Occipital lobe (tissue), 2 donors: Measurements from ENCODE around the gene CENPV. TPM values are rescaled to one million over a fixed set of nuclear protein-coding genes. Genes with fewer than 3 reads are reported as not detected.
"Not testable (repeated sequence)": the region's sequence is repeated elsewhere in the genome, so short reads cannot be mapped to it uniquely, and the experiment has no call there.

ENCODE experiments used
- DNase-seq: peaks from one replicate; lab custom pipeline; 2025; lab: John Stamatoyannopoulos, UW
- total RNA-seq: library from RNA; depleted of rRNA; stranded (reverse); fragments of >200 nt; gene quantifications from one replicate; pipeline ENCODE4 v1.2.3, GENCODE V29; 2014

The CENPV gene
- total RNA-seq, 1 donor from 2014 or later, result 95.5 TPM

DNA sequence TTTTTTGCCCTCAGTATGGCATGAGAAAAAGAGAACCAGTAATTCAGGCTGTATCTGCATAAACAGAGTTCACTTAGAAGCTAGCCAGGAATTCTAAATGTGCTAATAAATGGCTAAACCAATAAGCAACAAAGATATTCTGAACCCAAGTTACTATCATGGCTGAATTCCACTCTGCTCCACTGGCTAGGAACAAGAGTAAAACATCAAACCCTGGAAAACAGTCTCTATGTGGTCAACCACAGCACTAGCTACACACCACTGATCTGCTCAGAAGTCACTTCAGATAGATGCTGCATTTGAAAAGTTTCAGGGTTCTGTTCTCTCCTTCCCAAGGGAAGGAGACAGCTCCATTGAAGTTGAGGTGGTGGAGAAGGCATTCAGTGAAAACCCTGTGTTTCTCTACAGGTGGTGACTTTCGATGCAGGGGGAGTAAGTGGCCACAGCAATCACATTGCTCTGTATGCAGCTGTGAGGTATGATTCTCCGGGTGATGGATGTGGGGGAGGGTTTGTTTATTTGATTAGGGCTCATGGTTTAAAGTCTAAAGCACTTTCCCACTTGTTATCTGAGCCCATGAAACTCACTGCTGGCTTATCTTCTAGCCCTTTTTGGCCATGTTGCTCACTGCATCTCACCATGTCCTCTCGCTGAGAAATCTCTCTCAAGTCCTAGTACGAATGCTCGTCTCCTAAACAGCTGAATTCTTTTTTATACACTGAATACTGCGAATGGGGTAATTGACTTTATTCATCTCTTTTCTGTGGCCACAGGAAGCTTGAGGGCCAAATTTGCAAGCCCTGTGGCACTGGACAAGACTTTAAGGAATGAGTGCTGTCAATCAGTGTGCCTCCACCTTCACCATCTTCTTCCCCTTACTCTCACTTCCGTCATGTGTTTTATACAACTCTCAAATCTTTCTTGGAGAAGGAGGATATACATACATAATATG is 39.9 kb downstream of the CENPV start:
- no peak for DNase-seq

DNA sequence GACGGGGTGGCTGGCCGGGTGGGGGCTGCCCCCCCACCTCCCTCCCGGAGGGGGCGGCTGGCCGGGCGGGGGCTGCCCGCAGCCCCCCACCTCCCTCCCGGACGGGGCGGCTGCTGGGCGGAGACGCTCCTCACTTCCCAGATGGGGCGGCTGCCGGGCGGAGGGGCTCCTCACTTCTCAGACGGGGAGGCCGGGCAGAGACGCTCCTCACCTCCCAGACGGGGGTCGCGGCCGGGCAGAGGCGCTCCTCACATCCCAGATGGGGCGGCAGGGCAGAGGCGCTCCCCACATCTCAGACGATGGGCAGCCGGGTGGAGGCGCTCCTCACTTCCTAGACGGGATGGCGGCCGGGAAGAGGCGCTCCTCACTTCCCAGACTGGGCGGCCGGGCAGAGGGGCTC is 41.2 kb downstream of the CENPV start:
- DNase-seq, result not testable (repeated sequence)

- DNase-seq, result no peak
Measured at GRCh38 chr17:16306211-16306610, 47.1 kb downstream of the CENPV start.

DNA sequence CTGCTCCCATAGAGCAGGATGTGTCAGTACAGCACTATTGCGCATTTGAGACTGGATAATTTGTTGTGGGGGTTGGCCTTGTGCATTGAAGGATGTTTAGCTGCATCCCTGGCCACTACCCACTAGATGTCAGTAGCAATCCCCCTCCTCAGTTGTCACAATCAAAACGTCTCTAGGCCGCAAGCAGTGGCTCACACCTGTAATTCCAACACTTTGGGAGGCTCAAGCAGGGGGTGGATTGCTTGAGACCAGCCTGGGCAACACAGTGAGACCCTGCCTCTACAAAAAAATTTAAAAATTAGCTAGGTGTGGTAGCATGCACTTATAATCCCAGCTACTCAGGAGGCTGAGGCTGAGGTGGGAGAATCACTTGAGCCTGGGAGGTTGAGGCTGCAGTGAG is 48.4 kb downstream of the CENPV start:
- DNase-seq, result no peak

- DNase-seq, result no peak
Measured at GRCh38 chr17:16302856-16303255, 50.4 kb downstream of the CENPV start.

DNA sequence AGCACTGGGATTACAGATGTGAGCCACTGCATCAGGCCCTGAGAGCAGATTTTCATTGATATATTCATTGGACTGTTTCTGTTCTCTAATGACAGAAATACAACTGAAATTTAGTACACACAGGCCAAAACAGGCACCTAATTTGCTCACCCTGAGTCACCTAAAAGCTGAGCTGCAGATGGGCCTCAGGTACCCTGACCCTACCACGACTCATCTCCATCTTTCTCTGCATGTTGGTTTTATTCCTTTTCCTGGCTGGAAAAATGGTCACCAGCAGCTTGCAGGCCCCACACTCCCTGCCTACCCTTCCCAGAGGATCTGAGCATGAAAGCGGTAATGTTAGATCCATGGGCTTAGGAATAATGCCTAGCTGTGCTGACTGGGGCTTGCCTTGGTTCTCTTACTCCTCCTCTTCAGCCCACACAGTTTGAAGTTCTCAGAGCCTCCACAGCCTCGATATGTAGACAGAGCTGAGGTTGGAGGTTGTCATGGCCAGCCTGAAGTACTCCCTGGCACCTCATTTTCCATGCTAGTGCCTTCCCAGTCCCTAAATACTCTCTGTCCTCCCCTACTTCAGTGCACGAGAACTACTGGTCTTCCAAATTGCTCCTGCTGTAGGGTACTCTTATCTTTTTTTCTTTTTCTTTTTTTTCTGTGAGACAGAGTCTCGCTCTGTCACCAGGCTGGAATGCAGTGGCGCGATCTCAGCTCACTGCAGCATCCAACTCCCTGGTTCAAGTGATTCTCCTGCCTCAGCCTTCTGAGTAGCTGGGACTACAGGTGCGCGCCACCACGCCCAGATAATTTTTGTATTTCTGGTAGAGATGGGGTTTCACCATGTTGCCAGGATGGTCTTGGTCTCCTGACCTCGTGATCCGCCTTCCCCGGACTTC is 51.1 kb downstream of the CENPV start:
- no peak for DNase-seq

DNA sequence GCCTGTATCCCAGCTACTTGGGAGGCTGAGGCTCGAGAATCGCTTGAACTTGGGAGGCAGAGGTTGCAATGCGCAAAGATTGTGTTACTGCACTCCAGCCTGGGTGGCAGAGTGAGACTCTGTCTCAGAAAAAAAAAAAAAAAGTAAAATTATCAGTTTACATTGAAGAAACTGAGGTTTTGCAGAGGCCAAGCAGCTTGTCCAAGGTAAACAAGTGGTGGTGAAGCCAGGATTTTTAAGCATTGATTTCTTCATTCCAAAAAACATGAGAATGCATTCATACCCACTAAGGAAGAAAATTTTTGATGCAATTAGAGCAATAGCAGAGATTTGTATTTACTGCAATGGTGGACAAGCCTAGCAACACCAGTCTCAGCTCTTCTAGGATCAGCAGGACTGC is 52.7 kb downstream of the CENPV start:
- DNase-seq, result no peak

- DNase-seq, result no peak
Measured at GRCh38 chr17:16298140-16298662, 55.1 kb downstream of the CENPV start.

DNA sequence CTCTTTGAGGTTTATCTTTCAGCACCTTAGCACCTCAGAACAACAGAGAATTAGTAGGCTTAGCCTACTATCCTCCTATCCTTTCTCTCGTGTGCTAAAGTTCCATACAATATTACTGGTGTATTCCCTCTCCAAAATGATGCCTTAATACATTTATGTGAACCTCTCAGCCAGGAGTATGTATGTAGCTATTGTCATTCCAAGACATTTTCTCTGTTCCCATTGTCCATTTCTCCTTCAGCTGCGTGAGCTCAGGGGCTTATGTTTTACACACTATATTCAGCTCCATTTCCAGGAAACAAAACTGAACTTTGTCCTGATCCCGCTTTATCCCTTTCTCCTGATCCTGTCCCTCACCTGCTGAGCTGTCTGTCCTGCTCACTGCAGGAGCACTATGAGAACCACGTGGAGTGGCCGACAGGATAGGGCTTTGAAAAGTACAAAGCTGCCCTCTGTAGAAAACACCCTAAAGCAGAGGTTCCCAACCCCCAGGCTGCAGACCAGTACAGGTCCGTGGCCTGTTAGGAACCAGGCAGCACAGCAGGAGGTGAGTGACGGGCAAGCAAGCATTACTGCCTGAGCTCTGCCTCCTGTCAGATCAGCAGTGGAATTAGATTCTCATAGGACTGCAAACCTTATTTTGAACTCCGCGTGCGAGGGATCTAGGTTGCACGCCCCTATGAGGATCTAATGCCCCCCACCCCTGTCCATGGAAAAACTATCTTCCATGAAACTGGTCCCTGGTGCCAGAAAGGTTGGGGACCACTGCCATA is 55.7 kb downstream of the CENPV start:
- DNase-seq, result no peak

- not testable (repeated sequence) for DNase-seq
Measured at GRCh38 chr17:16296072-16296471, 57.2 kb downstream of the CENPV start.

GRCh38 chr17:16294560-16294959 is 58.7 kb downstream of the CENPV start:
- DNase-seq, result no peak

GRCh38 chr17:16293931-16294330 is 59.3 kb downstream of the CENPV start:
- no peak for DNase-seq

Other genes starting within 250 kb of the CENPV start
- 116 TPM for gene NCOR1, start 137.9 kb downstream of the CENPV start, total RNA-seq
- gene PIGL, start 136.3 kb downstream of the CENPV start, total RNA-seq, result 18.4 TPM
- 972 TPM for gene UBB, start 27.6 kb upstream of the CENPV start, total RNA-seq
- gene TRPV2, start 62.1 kb upstream of the CENPV start, total RNA-seq, result 2.0 TPM
- 5.6 TPM for gene LRRC75A, start 138.7 kb upstream of the CENPV start, total RNA-seq
- 34.9 TPM for gene ZNF287, start 215.7 kb upstream of the CENPV start, total RNA-seq